ENCODE data around the gene POC1A. TPM values are rescaled to one million over a fixed set of nuclear protein-coding genes. Genes with fewer than 3 reads are reported as not detected.

POC1A gene
- total RNA-seq, 2 donors from 2014 or later: 14.9 to 35.3 TPM

DNA sequence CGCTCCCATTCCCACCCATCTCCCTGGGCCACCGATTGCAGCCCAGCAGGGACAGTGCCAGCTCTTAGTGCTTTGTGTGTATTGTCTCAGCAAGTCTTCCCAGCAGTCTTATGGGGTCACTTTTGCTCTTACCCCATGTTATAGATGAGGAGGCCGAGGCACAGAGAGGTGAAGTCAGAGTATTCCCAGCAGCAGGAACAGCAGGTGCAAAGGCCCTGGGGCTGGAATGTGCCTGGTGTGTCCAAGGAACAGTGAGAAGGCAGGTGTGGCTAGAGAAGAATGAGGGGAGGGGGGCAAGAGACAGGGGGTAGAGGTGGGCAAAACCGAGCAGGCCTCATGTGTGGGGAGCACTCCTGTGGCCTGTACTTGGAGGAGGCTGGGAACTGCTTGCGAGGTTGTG, 85.1 kb downstream of the POC1A start:
- peaks cover 16 to 21% of the 10 kb centered on the region in 2 donors for H3K4me1 Mint-ChIP-seq (ENCODE audit: low read depth in 2 of 2)
- ATAC-seq: no peak
- no peaks in the 10 kb centered on the region for H3K36me3 Mint-ChIP-seq
- no peak overlapping the region for H3K4me3 Mint-ChIP-seq
- no peaks in the 10 kb centered on the region for H3K27me3 Mint-ChIP-seq
- no peak for DNase-seq (ENCODE audit: low spot score)
- no peaks in the 10 kb centered on the region for H3K9me3 Mint-ChIP-seq
- H3K27ac Mint-ChIP-seq: peak overlapping the region in 1 of 2 donors; percentile 96

DNA sequence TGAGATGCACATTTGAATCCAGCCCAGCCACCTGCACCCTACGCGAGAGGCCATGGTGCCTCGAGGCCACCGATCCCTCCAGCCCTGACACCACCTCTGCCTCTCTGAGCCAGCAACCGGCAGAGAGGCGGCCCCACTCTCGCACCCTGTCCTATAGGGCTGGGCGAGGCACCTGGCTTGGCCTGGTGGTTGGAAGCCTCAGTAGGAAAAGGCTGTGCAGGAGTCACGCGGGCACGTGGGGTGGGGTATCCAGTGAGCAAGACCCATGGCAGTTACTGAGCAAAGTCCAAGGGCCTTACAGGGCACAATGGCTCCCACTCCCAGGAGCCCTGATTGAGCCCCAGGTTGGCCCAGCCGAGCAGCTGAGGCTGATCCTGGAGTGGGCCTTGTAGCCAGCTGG, 85.5 kb downstream of the POC1A start:
- H3K9me3 Mint-ChIP-seq: no peaks in the 10 kb centered on the region
- ATAC-seq (no peak), DNase-seq (ENCODE audit: low spot score) (no peak)
- no peaks in the 10 kb centered on the region for H3K27me3 Mint-ChIP-seq
- peak overlapping the region in 1 of 2 donors; percentile 96 for H3K27ac Mint-ChIP-seq
- no peaks in the 10 kb centered on the region for H3K36me3 Mint-ChIP-seq
- H3K4me1 Mint-ChIP-seq (ENCODE audit: low read depth in 2 of 2): peaks cover 16 to 22% of the 10 kb centered on the region in 2 donors
- H3K4me3 Mint-ChIP-seq: no peak overlapping the region

DNA sequence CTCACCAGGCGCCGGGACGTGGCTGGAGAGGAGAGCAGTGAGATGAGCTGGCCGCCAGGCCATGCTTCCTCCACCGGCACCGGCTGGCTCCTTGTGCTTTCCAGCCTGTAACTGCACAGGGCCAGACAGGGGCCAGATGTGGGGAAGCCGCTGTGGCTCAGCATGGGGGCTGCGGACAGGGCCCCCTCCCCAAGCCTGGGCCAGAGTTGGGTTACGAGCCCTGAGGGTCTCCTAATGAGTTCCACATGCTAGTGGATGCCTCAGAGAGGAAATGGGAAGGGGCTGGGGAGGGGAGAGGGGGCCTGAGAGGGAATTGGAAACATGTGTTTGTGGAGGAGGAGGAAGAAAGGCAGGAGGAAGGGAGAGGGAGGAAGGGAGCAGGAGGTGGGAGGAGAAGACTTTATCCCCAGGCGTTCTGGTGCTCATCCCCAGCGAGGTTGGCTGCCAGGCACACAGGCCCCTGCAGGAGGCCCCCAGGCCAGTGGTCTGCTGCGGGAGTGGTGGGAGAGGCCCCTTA, 86.1 kb downstream of the POC1A start:
- no peak overlapping the region for H3K4me3 Mint-ChIP-seq
- no peak for ATAC-seq
- DNase-seq (ENCODE audit: low spot score): no peak
- no peaks in the 10 kb centered on the region for H3K9me3 Mint-ChIP-seq
- no peaks in the 10 kb centered on the region for H3K36me3 Mint-ChIP-seq
- H3K4me1 Mint-ChIP-seq (ENCODE audit: low read depth in 2 of 2): peaks cover 16 to 24% of the 10 kb centered on the region in 2 donors
- H3K27ac Mint-ChIP-seq: peak overlapping the region in 1 of 2 donors; percentile 29
- no peaks in the 10 kb centered on the region for H3K27me3 Mint-ChIP-seq

DNA sequence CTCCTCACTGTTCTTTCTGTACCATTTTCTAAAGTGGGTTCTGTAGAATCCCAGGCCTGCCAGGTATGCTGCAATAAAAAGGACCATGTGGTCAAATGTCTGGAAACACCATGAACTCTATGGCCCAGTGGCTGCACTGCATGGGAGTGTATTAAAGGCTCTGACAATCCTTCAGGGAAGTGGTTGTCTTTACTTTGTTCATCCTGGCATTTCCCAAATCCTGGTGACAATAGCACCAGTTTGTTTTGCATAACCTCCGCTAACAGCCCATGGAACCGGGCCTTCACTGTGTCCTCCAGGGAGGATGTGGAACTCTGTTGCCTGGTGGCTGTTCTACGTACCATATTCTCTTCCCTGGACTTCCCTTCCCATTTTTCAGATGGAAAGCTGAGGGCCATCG, 86.7 kb downstream of the POC1A start:
- H3K36me3 Mint-ChIP-seq: no peaks in the 10 kb centered on the region
- H3K4me3 Mint-ChIP-seq: no peak overlapping the region
- peak overlapping the region in 1 of 2 donors; percentile 29 for H3K27ac Mint-ChIP-seq
- H3K27me3 Mint-ChIP-seq: no peaks in the 10 kb centered on the region
- peaks cover 16 to 24% of the 10 kb centered on the region in 2 donors for H3K4me1 Mint-ChIP-seq (ENCODE audit: low read depth in 2 of 2)
- DNase-seq (ENCODE audit: low spot score) (no peak), ATAC-seq (no peak)
- no peaks in the 10 kb centered on the region for H3K9me3 Mint-ChIP-seq

DNA sequence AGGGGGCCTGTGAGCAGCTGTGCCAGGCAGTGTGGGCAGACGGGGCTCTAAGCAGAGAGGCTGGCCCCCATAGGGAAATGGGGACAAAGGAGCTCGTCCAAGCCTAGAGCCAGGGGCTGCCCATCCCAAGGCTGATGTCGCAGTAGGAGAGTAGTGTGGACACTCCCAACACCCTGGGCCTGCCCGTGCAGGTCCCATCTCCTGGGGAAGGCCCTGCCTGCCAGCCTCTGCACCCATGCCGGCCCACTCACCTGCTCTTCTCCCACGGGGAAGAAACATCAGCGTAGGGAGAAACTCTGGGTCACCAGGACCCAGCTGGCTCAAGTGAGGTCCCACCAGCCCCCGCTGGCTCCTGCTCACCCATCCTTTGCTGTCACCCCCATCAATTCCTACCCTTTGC, 87.2 kb downstream of the POC1A start:
- Mint-ChIP-seq H3K27ac (peak overlapping the region in 1 of 2 donors; percentile 29), H3K9me3 (no peaks in the 10 kb centered on the region), H3K36me3 (no peaks in the 10 kb centered on the region), H3K27me3 (no peaks in the 10 kb centered on the region), H3K4me1 (ENCODE audit: low read depth in 2 of 2) (peaks cover 16 to 20% of the 10 kb centered on the region in 2 donors), H3K4me3 (no peak overlapping the region)
- DNase-seq (ENCODE audit: low spot score) (no peak), ATAC-seq (no peak)

DNA sequence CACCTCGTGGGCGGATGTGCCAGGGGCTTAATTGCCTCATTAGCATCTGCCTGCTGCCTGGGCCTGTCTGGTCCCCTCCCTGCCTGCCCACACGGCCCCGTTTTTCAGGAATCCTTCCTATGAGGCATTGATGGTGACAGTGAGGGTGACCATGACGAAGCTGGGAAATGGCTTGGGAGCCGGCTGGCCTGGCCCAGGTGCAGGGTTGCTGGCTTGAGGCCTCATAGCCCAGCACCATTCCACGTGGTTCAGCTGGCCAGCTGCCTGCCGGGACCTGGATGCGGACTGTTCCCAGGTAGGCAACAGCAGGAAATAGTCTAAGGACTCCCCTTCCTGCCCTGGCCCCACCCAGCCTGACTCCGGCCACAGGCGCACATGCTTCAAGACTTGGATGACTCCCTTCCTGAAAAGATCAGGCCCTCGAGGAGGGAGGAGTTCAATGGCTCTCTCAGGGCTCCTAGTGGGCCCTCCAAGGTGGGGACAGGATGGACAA, 88.9 kb downstream of the POC1A start:
- Mint-ChIP-seq H3K36me3 (no peaks in the 10 kb centered on the region), H3K4me3 (no peak overlapping the region), H3K27me3 (no peaks in the 10 kb centered on the region), H3K27ac (no peak overlapping the region), H3K4me1 (ENCODE audit: low read depth in 2 of 2) (peaks cover under 1 to 7% of the 10 kb centered on the region in 2 donors), H3K9me3 (no peaks in the 10 kb centered on the region)
- DNase-seq (ENCODE audit: low spot score) (no peak), ATAC-seq (no peak)

DNA sequence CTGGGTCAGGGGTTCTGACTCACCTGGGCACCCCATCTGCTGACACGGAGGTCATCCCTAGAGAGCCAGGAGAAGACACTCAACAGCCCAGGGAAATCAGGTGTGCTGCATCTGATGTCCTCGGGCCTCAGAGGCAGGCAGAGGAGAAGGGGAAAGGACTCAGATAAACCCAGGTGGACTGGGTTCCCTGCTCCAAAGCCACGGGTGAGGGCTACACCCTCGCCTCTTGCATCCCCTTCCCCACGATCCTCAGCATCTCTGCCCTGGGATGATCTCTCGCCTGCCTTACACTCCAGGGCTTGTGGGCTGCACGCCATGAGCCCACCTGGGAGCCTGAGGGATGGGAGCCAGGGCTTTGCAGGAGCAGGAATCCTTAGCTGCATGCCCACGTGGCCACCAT, 89.7 kb downstream of the POC1A start:
- Mint-ChIP-seq H3K27ac (peak overlapping the region in 1 of 2 donors; percentile 37), H3K4me1 (ENCODE audit: low read depth in 2 of 2) (peaks cover 0 to 3% of the 10 kb centered on the region in 2 donors), H3K27me3 (no peaks in the 10 kb centered on the region), H3K4me3 (no peak overlapping the region), H3K36me3 (no peaks in the 10 kb centered on the region), H3K9me3 (no peaks in the 10 kb centered on the region)
- ATAC-seq: no peak
- DNase-seq (ENCODE audit: low spot score): no peak

DNA sequence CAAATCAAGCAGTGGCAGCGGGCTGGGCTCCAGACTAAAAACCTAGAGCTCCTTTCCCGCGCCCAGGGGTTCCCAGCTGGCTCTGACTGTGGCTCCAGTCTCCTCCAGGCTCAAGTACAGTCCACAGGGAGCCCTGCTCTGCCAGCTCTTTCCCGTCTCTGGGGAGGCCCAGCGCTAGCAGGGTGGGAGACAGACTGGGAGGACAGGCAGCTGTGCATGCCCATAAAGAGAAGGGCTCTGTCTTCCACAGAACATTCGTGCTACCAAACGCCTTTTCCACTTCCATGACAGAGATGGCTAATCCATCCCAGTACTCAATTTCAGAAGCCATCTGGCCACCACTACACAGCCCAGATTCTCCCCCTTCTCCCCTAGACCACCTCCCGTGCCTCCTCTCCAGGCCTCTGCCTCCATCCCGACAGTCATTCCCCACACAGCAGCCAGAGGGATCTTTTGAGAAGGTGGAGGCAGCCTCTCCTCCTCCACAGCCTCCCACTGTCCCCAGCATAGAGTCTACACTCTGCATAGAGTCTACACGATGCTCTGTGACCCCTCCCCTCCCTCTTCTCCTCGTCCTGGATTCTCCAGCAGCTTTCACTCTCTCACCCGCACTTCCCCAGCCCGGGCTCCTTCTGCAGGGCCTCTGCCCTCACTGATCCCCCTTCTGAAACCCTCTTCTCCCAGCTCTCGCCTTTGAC, 91.0 kb downstream of the POC1A start:
- Mint-ChIP-seq H3K9me3 (no peaks in the 10 kb centered on the region), H3K36me3 (no peaks in the 10 kb centered on the region), H3K27me3 (no peaks in the 10 kb centered on the region), H3K4me1 (ENCODE audit: low read depth in 2 of 2) (peaks cover 0 to 3% of the 10 kb centered on the region in 2 donors), H3K27ac (peak overlapping the region in 1 of 2 donors; percentile 78), H3K4me3 (no peak overlapping the region)
- ATAC-seq: no peak
- no peak for DNase-seq (ENCODE audit: low spot score)

DNA sequence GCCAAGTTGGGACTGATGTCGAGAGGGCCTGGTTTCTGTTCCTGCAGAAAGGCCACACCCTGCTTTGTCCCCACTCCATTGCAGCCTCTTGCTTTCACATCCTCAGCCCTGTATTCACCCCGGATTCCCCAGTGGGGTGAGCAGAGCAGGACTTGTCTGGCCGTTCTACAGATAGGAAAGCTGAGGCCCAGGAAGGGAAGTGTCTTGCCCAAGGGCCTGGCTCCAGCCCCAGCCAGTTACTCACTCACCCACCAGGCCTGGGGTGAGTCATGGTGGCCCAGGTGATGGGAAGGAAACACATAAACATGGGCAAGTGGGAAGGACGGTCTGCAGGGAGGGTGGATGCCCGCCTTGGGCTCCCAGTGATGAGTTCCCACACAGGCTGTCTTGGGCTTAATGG, 91.7 kb downstream of the POC1A start:
- Mint-ChIP-seq H3K36me3 (no peaks in the 10 kb centered on the region), H3K4me3 (no peak overlapping the region), H3K27ac (no peak overlapping the region), H3K9me3 (no peaks in the 10 kb centered on the region), H3K4me1 (ENCODE audit: low read depth in 2 of 2) (peaks cover 0 to 3% of the 10 kb centered on the region in 2 donors), H3K27me3 (no peaks in the 10 kb centered on the region)
- ATAC-seq (no peak), DNase-seq (ENCODE audit: low spot score) (no peak)

DNA sequence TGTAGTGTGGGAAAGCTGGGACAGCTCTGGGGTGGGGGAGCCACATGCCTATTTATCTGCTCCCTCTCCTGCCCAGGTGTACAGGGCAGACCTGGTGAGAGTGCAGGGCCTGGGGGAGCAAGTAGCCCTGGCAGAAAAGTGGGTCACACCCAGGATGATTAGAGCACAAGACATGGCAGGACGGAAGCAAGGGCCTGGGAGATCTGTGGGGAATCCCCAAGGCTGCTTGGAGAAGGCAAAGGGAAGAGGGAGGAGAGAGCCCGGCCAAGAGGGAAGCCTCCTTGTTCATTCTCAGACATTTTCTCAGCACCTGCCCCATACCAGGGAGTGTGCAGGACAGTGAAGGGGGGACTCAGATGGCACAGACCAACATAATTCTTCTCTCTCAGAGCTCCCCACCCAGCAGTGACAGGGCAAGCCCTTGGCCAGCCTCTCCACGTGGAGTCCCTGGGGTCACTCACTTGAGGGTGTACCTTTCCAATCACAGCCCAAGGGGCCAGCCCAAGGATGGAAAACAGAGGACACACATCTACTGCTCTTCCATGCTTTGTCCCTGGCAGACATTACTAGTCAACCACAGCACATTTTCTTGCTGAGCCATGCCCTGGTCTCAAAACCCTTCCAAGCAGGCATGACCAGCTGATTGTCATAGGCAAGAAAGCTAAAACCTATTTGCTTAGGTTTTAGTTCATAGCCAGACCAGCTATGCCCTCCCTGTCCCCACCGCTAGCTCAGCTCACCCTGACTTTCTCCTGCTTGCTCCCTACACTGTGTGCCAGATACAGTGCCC, 92.9 kb downstream of the POC1A start:
- Mint-ChIP-seq H3K9me3 (no peaks in the 10 kb centered on the region), H3K27ac (no peak overlapping the region), H3K36me3 (no peaks in the 10 kb centered on the region), H3K27me3 (no peaks in the 10 kb centered on the region), H3K4me1 (ENCODE audit: low read depth in 2 of 2) (peaks cover 0 to 8% of the 10 kb centered on the region in 2 donors), H3K4me3 (no peak overlapping the region)
- no peak for DNase-seq (ENCODE audit: low spot score)
- no peak for ATAC-seq

DNA sequence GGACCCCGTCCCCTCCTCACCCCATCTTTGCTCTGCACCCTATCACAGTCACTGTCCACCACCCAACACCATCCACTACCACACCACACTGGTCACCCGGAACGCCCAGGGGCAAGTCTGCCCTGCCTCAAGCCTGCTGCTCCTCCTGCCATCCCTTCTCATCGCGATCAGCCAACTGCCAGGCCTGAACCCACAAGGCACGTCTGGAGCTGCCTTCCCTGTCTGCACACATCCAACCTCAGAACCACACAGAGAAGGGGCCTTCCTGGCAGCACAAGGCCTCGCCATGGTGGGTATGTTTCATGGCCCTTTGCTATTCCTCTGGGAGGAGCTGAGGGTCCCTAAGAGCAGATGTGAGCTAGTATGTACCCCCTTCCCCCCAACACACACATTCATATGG, 94.4 kb downstream of the POC1A start:
- peaks cover 0 to 8% of the 10 kb centered on the region in 2 donors for H3K4me1 Mint-ChIP-seq (ENCODE audit: low read depth in 2 of 2)
- DNase-seq (ENCODE audit: low spot score) (no peak), ATAC-seq (no peak)
- H3K9me3 Mint-ChIP-seq: no peaks in the 10 kb centered on the region
- H3K4me3 Mint-ChIP-seq: no peak overlapping the region
- H3K27me3 Mint-ChIP-seq: no peaks in the 10 kb centered on the region
- H3K36me3 Mint-ChIP-seq: no peaks in the 10 kb centered on the region
- no peak overlapping the region for H3K27ac Mint-ChIP-seq

DNA sequence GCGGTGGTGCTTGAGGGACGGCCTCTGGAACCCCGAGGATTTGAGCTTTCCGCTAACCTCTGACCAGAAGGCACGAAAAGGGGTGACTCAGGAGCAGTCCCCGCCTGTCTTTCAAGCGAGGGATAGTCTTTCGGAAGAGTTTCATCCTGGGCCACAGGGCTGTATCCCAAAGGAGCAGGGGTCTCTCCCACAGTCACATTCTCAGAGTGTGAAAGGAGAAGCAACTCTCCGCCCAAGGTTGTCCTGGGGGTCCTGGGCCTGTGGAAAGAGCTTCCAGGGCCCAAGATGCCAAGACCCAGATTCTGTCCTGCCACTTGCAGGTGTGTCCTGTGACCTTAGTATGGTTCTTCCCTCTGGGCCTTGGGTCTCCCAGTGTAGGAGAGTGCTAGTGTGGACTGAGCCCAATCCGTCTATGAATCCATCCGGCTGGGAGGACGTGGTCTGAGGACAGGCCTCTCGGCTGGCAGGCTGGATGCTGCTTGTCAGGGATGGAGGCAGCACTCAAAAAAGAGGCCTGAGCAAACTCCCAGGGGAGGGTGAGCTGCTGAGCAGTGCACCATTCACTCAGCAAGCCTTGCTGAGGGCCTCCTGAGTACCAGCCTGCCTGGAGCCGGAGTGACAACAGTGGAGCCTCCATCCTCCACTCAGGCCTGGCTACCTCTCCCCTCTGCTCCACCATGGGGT, 96.3 kb downstream of the POC1A start:
- DNase-seq (ENCODE audit: low spot score) (no peak), ATAC-seq (no peak)
- peaks cover 17 to 22% of the 10 kb centered on the region in 2 donors for H3K4me1 Mint-ChIP-seq (ENCODE audit: low read depth in 2 of 2)
- H3K27me3 Mint-ChIP-seq: no peaks in the 10 kb centered on the region
- no peak overlapping the region for H3K27ac Mint-ChIP-seq
- peak overlapping the region; percentile 93 for H3K4me3 Mint-ChIP-seq
- no peaks in the 10 kb centered on the region for H3K36me3 Mint-ChIP-seq
- H3K9me3 Mint-ChIP-seq: no peaks in the 10 kb centered on the region

DNA sequence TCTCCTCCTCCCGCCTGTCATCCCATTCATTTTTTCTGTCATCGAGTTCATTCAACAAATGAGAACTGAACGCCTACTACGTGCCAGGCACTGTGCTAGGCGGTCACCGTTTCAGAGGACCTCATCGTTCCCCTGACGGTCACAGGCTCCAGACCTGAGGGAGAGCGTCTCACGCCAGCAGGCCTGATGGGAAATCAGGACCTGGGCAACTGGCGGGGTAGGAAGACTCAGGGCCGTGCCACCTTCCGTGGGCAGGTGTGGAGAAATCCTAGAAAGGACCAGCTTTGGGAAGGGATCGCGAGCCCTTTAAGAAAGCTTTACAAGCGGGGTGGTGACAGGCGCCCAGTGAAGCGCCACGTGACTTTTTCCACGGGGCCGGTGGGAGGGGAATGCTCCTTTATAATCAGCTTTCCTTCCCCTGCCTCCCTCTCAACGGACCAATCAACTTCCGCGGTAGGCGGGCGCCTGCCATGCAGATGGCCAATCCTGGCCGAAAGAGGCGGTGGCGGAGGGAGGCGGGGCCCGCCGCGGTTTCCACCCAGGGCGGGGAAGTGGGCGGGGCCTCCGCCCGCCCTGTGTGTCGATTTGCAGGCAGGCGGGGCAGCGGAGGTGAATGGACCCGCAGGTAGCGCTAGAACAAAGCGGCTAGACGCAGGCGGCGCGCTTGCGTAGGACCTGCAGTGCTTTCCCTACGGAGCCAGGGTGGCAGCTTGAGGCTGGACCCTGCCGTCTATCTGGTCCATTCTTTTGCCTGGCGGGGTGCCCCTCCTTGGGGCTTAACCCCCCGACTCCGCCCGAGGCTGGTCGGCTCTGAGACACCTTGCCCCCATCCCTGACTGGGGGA, 97.0 kb downstream of the POC1A start:
- H3K27ac Mint-ChIP-seq: peak overlapping the region; percentile 94 to 96
- H3K4me1 Mint-ChIP-seq (ENCODE audit: low read depth in 2 of 2): peaks cover 25 to 29% of the 10 kb centered on the region in 2 donors
- H3K36me3 Mint-ChIP-seq: no peaks in the 10 kb centered on the region
- peak; percentile 99 for DNase-seq (ENCODE audit: low spot score)
- no peaks in the 10 kb centered on the region for H3K27me3 Mint-ChIP-seq
- peak; percentile 90 to 94 for ATAC-seq
- H3K4me3 Mint-ChIP-seq: peak overlapping the region; percentile 93
- no peaks in the 10 kb centered on the region for H3K9me3 Mint-ChIP-seq
